Activated CD8-positive, alpha-beta memory T cell treated with anti-CD3 and anti-CD28 coated beads for 4 hours (primary cell): ENCODE measurements around the gene DNAH6.
A peak's percentile ranks its signal among the peaks of the same experiment; 100 is the strongest.
"Not testable (repeated sequence)": the region's sequence is repeated elsewhere in the genome, so short reads cannot be mapped to it uniquely, and the experiment has no call there.

ENCODE experiments used
- DNase-seq, 2 donors: peaks; one replicate each; pipeline ENCODE4 v3.0.0-alpha.2; 2020; ENCODE audit warnings: low read depth in 2 of 2

Gene DNAH6

GRCh38 chr2:84839851-84840250 lies 323.6 kb downstream of the DNAH6 start:
- DNase-seq = no peak

- no peak for DNase-seq
These were observed 324.0 kb downstream of the DNAH6 start for GRCh38 chr2:84840306-84840705.

GRCh38 chr2:84841577-84841976 lies 325.3 kb downstream of the DNAH6 start:
- no peak for DNase-seq

- no peak for DNase-seq
These were observed 327.8 kb downstream of the DNAH6 start for GRCh38 chr2:84844141-84844540.

GRCh38 chr2:84846041-84846663 lies 329.9 kb downstream of the DNAH6 start:
- DNase-seq = peak in 1 of 2 donors; percentile 29

- no peak for DNase-seq
These were observed 330.4 kb downstream of the DNAH6 start for GRCh38 chr2:84846741-84847142.

GRCh38 chr2:84847326-84848050 lies 331.2 kb downstream of the DNAH6 start:
- no peak for DNase-seq

GRCh38 chr2:84849271-84849952 lies 333.1 kb downstream of the DNAH6 start:
- DNase-seq = no peak

GRCh38 chr2:84850471-84850870 lies 334.2 kb downstream of the DNAH6 start:
- no peak for DNase-seq

- no peak for DNase-seq
These were observed 335.6 kb downstream of the DNAH6 start for GRCh38 chr2:84851876-84852275.

- no peak for DNase-seq
These were observed 338.6 kb downstream of the DNAH6 start for GRCh38 chr2:84854850-84855249.

GRCh38 chr2:84855731-84856130 lies 339.4 kb downstream of the DNAH6 start:
- DNase-seq = no peak

GRCh38 chr2:84856787-84857186 lies 340.5 kb downstream of the DNAH6 start:
- DNase-seq = no peak

GRCh38 chr2:84857566-84857965 lies 341.3 kb downstream of the DNAH6 start:
- no peak for DNase-seq

- no peak for DNase-seq
These were observed 341.8 kb downstream of the DNAH6 start for GRCh38 chr2:84858123-84858522.

GRCh38 chr2:84858937-84859336 lies 342.6 kb downstream of the DNAH6 start:
- DNase-seq = no peak

GRCh38 chr2:84861539-84861938 lies 345.2 kb downstream of the DNAH6 start:
- no peak for DNase-seq

- no peak for DNase-seq
These were observed 345.7 kb downstream of the DNAH6 start for GRCh38 chr2:84862006-84862405.

- DNase-seq = no peak
These were observed 349.0 kb downstream of the DNAH6 start for GRCh38 chr2:84865181-84865783.

- no peak for DNase-seq
These were observed 349.8 kb downstream of the DNAH6 start for GRCh38 chr2:84866122-84866521.

GRCh38 chr2:84868327-84868726 lies 352.0 kb downstream of the DNAH6 start:
- not testable (repeated sequence) for DNase-seq
